GM21367 (cell line): ENCODE measurements around the gene ATOSB.
A peak's percentile ranks its signal among the peaks of the same experiment; 100 is the strongest.

Experiments
- ATAC-seq: cut with Tn5 transposase; IDR thresholded peaks from one replicate; pipeline ENCODE4 v1.9.1; 2021; ENCODE audit not compliant: unreplicated experiment

ATOSB gene

GRCh38 chr9:35089434-35089833 is 26.2 kb downstream of the ATOSB start:
- ATAC-seq: no peak

GRCh38 chr9:35085078-35085477 is 30.6 kb downstream of the ATOSB start:
- no peak for ATAC-seq

GRCh38 chr9:35079426-35080341 is 36.0 kb downstream of the ATOSB start, which contains the start of gene FANCG:
Gene FANCG, minus strand, starts transcription at chr9:35079942. Its CDS starts 418 bp downstream, at chr9:35079524.
- ATAC-seq: peak; percentile 78

- no peak for ATAC-seq
Observed at GRCh38 chr9:35079041-35079425, 36.6 kb downstream of the ATOSB start.

GRCh38 chr9:35078066-35078465 is 37.6 kb downstream of the ATOSB start:
- no peak for ATAC-seq

GRCh38 chr9:35076848-35077247 is 38.8 kb downstream of the ATOSB start:
- no peak for ATAC-seq

- ATAC-seq: no peak
Observed at GRCh38 chr9:35075358-35075757, 40.3 kb downstream of the ATOSB start.

- no peak for ATAC-seq
Observed at GRCh38 chr9:35074791-35075190, 40.9 kb downstream of the ATOSB start.

GRCh38 chr9:35074141-35074540 is 41.5 kb downstream of the ATOSB start:
- no peak for ATAC-seq

- no peak for ATAC-seq
Observed at GRCh38 chr9:35073279-35073612, 42.4 kb downstream of the ATOSB start.

- peak; percentile 83 for ATAC-seq
Observed at GRCh38 chr9:35072461-35073278, 43.0 kb downstream of the ATOSB start, which contains the start of gene VCP. Gene VCP, minus strand, starts transcription at chr9:35072625. Its CDS starts 272 bp downstream, at chr9:35072353.

- ATAC-seq: peak; percentile 41
Observed at GRCh38 chr9:35071814-35072460, 43.7 kb downstream of the ATOSB start.

GRCh38 chr9:35070823-35071813 is 44.5 kb downstream of the ATOSB start:
- no peak for ATAC-seq

GRCh38 chr9:35069020-35069419 is 46.6 kb downstream of the ATOSB start:
- ATAC-seq: no peak

GRCh38 chr9:35067056-35067455 is 48.6 kb downstream of the ATOSB start:
- ATAC-seq: no peak

GRCh38 chr9:35060548-35061207 is 55.0 kb downstream of the ATOSB start:
- no peak for ATAC-seq

- no peak for ATAC-seq
Observed at GRCh38 chr9:35059438-35059837, 56.2 kb downstream of the ATOSB start.

- no peak for ATAC-seq
Observed at GRCh38 chr9:35057271-35057620, 58.4 kb downstream of the ATOSB start.

GRCh38 chr9:35056571-35057270 is 58.9 kb downstream of the ATOSB start:
- no peak for ATAC-seq
